Measurements from ENCODE around the gene MAPK1IP1L. TPM values are rescaled to one million over a fixed set of nuclear protein-coding genes. Genes with fewer than 3 reads are reported as not detected.

The MAPK1IP1L gene
- total and polyA plus RNA-seq, 8 donors, result 7.0 to 53.1 (median 28.6) TPM

GRCh38 chr14:55092341-55092740, 40.9 kb downstream of the MAPK1IP1L start:
- Histone ChIP-seq H3K4me1 (peaks cover 0 to 9% (median 4%) of the 10 kb centered on the region in 4 donors), H3K27ac (no peak overlapping the region), H3K27me3 (no peaks in the 10 kb centered on the region), H3K36me3 (no peaks in the 10 kb centered on the region), H3K9me3 (no peaks in the 10 kb centered on the region), H3K4me3 (no peak overlapping the region)
- TF ChIP-seq POLR2AphosphoS5 (IDR thresholded peaks at IDR 0.05), result no peak
- 71 to 84% (median 82%) methylated on average over 4 of the region's 4 CpGs for WGBS, 5 donors
- no peak for DNase-seq
- intact Hi-C loops (cut with DNase I; ENCODE audit: low total_unique reads), result loop anchor here (5.0 kb wide), 1 partner anchor 65 kb away; no protein-coding TSS in a partner anchor

GRCh38 chr14:55094292-55095157, 43.1 kb downstream of the MAPK1IP1L start:
- H3K9me3 ChIP-seq, result no peaks in the 10 kb centered on the region
- H3K4me3 ChIP-seq, result no peak overlapping the region
- H3K4me1 ChIP-seq, result peaks cover 0 to 27% (median 12%) of the 10 kb centered on the region in 4 donors
- 77 to 85% (median 82%) methylated on average over 9 of the region's 9 CpGs for WGBS, 5 donors
- no peaks in the 10 kb centered on the region for H3K27me3 ChIP-seq
- H3K27ac ChIP-seq, result no peak overlapping the region
- TF ChIP-seq CTCF (IDR thresholded peaks at IDR 0.05) (no peak), POLR2A (IDR thresholded peaks at IDR 0.05) (no peak), EP300 (IDR thresholded peaks at IDR 0.05) (no peak), POLR2AphosphoS5 (IDR thresholded peaks at IDR 0.05) (no peak)
- DNase-seq, result no peak
- no peaks in the 10 kb centered on the region for H3K36me3 ChIP-seq
- intact Hi-C loops (cut with DNase I; ENCODE audit: low total_unique reads), result loop anchor here (5.0 kb wide), 1 partner anchor 63 kb away; no protein-coding TSS in a partner anchor

- Histone ChIP-seq H3K36me3 (no peaks in the 10 kb centered on the region), H3K4me3 (no peak overlapping the region), H3K4me1 (peaks cover 14 to 61% (median 38%) of the 10 kb centered on the region in 4 donors), H3K27me3 (no peaks in the 10 kb centered on the region), H3K27ac (peak overlapping the region; percentile 63 to 93 (median 89)), H3K9me3 (no peaks in the 10 kb centered on the region)
- WGBS, 5 donors, result 35 to 52% (median 43%) methylated on average over 5 of the region's 5 CpGs
- TF ChIP-seq POLR2A (IDR thresholded peaks at IDR 0.05) (no peak), EP300 (IDR thresholded peaks at IDR 0.05) (no peak), POLR2AphosphoS5 (IDR thresholded peaks at IDR 0.05) (no peak)
- peak; percentile 49 to 53 for DNase-seq
- intact Hi-C loops (cut with DNase I; ENCODE audit: low total_unique reads), result no loop called here
Observed at GRCh38 chr14:55097881-55098560, 46.6 kb downstream of the MAPK1IP1L start.

GRCh38 chr14:55098561-55098898, 47.1 kb downstream of the MAPK1IP1L start:
- H3K36me3 ChIP-seq, result no peaks in the 10 kb centered on the region
- 79 to 93% (median 83%) methylated on average over 1 of the region's 1 CpG for WGBS, 5 donors
- no peak for DNase-seq
- H3K4me3 ChIP-seq, result no peak overlapping the region
- H3K9me3 ChIP-seq, result no peaks in the 10 kb centered on the region
- TF ChIP-seq POLR2A (IDR thresholded peaks at IDR 0.05) (no peak), CTCF (IDR thresholded peaks at IDR 0.05) (no peak), EP300 (IDR thresholded peaks at IDR 0.05) (no peak), POLR2AphosphoS5 (IDR thresholded peaks at IDR 0.05) (no peak)
- intact Hi-C loops (cut with DNase I; ENCODE audit: low total_unique reads), result no loop called here
- peaks cover 19 to 66% (median 44%) of the 10 kb centered on the region in 4 donors for H3K4me1 ChIP-seq
- peak overlapping the region; percentile 63 to 93 (median 89) for H3K27ac ChIP-seq
- H3K27me3 ChIP-seq, result no peaks in the 10 kb centered on the region

- Histone ChIP-seq H3K27me3 (no peaks in the 10 kb centered on the region), H3K4me3 (no peak overlapping the region), H3K36me3 (no peaks in the 10 kb centered on the region), H3K9me3 (no peaks in the 10 kb centered on the region), H3K27ac (peak overlapping the region in 4 of 5 donors; percentile 70 to 93 (median 90)), H3K4me1 (peaks cover 30 to 78% (median 52%) of the 10 kb centered on the region in 4 donors)
- TF ChIP-seq CTCF (IDR thresholded peaks at IDR 0.05), result no peak
- peak in 2 of 3 donors; percentile 37 to 57 for TF ChIP-seq POLR2AphosphoS5 (IDR thresholded peaks at IDR 0.05)
- peak in 1 of 2 donors; percentile 74 for DNase-seq
- intact Hi-C loops (cut with DNase I; ENCODE audit: low total_unique reads), result no loop called here
- WGBS, 5 donors, result 39 to 77% (median 61%) methylated on average over 2 of the region's 2 CpGs
Observed at GRCh38 chr14:55099756-55100155, 48.3 kb downstream of the MAPK1IP1L start.

Measured in stomach (tissue), 9 donors.